ENCODE measurements around the gene KCNJ1. TPM values are rescaled to one million over a fixed set of nuclear protein-coding genes. Genes with fewer than 3 reads are reported as not detected.

Gene KCNJ1
- polyA plus RNA-seq, 1 of the 3 experiments (the other 2 are of a cell fraction): not detected

GRCh38 chr11:128853559-128853958 lies 13.5 kb downstream of the KCNJ1 start:
- H3K4me2 ChIP-seq: no peak overlapping the region
- WGBS (ENCODE audit: low lambda C conversion rate): 72% methylated on average over 5 of the region's 6 CpGs
- TF ChIP-seq CHD2 (IDR thresholded peaks at IDR 0.05; ENCODE audit: low read length, partially characterized antibody) (no peak), REST (IDR thresholded peaks at IDR 0.05; ENCODE audit: low read depth, low read length) (no peak), TAF1 (IDR thresholded peaks at IDR 0.05; ENCODE audit: borderline replicate concordance, low read depth, low read length) (no peak), MEF2A (IDR thresholded peaks at IDR 0.05; ENCODE audit: borderline replicate concordance, low read depth) (no peak), MXI1 (IDR thresholded peaks at IDR 0.05; ENCODE audit: low read depth, low read length) (no peak), SIN3A (IDR thresholded peaks at IDR 0.05; ENCODE audit: borderline replicate concordance, low read depth, low read length) (no peak), TCF12 (IDR thresholded peaks at IDR 0.05) (no peak), FOXJ3 (CRISPR knock-in tag; IDR thresholded peaks at IDR 0.05) (no peak), GATA2 (CRISPR knock-in tag; IDR thresholded peaks at IDR 0.05) (no peak), CTCF (IDR thresholded peaks at IDR 0.05) (no peak), GABPA (IDR thresholded peaks at IDR 0.05; ENCODE audit: low read depth) (no peak), POLR2AphosphoS5 (IDR thresholded peaks at IDR 0.05; ENCODE audit: low read depth, low read length) (no peak)
- no peak for DNase-seq
- H3K27ac ChIP-seq (ENCODE audit: low read depth in 2 of 2, low read length in 1 of 2): no peak overlapping the region
- ChIA-PET CTCF (interaction anchor here (1.2 to 3.0 kb wide), 4 partner anchors 23 to 195 kb away, joined by 3 to 14 read pairs (median 6); no protein-coding TSS in a partner anchor), POLR2A (no interaction called here)
- H3K27me3 ChIP-seq (ENCODE audit: insufficient read depth): no peaks in the 10 kb centered on the region
- H3K4me3 ChIP-seq (ENCODE audit: low read depth in 2 of 2, low read length in 1 of 2): no peak overlapping the region
- no peaks in the 10 kb centered on the region for H3K9me2 ChIP-seq
- no peaks in the 10 kb centered on the region for H3K36me3 ChIP-seq (replicated peaks in 1 of 2; ENCODE audit: control insufficient read depth in 1 of 2, insufficient read depth in 2 of 2, low read length in 1 of 2)
- no peaks in the 10 kb centered on the region for H4K20me1 ChIP-seq (ENCODE audit: insufficient read depth)
- no peaks in the 10 kb centered on the region for H3F3A ChIP-seq (replicated peaks; ENCODE audit: insufficient read depth)
- no peaks in the 10 kb centered on the region for H3K4me1 ChIP-seq (ENCODE audit: control insufficient read depth in 1 of 2, insufficient read depth in 2 of 2, low read depth in 1 of 2, low read length in 1 of 2)
- H3K9me3 ChIP-seq: no peaks in the 10 kb centered on the region
- no peaks in the 10 kb centered on the region for H3K79me2 ChIP-seq (ENCODE audit: insufficient read depth)
- no peak overlapping the region for H2AFZ ChIP-seq (ENCODE audit: low read depth)
- no peak overlapping the region for H3K9ac ChIP-seq
